T-helper 1 cell treated with Interleukin-12 subunit alpha and Interleukin-12 subunit beta and Interleukin-4 antibody, amounts not matched to agents 30 μg/mL and 1 μg/mL, for 36 hours (primary cell): ENCODE measurements around the gene SF3B6.
A peak's percentile ranks its signal among the peaks of the same experiment; 100 is the strongest.
"Not testable (repeated sequence)": the region's sequence is repeated elsewhere in the genome, so short reads cannot be mapped to it uniquely, and the experiment has no call there.

ENCODE experiments used
- H3K27ac Mint-ChIP-seq: one replicate; pipeline ENCODE4 v1.8.0; 2021; ENCODE audit warnings: mild to moderate bottlenecking, mixed read lengths
- H3K27me3 Mint-ChIP-seq: one replicate; pipeline ENCODE4 v1.8.0; 2021; ENCODE audit warnings: low read depth, mixed read lengths
- H3K36me3 Mint-ChIP-seq: one replicate; pipeline ENCODE4 v1.8.0; 2021; ENCODE audit warnings: low read depth, mixed read lengths
- H3K4me1 Mint-ChIP-seq: one replicate; pipeline ENCODE4 v1.8.0; 2021; ENCODE audit warnings: low read depth, mixed read lengths
- H3K4me3 Mint-ChIP-seq: one replicate; pipeline ENCODE4 v1.8.0; 2021; ENCODE audit warnings: mild to moderate bottlenecking, moderate library complexity, mixed read lengths
- H3K9me3 Mint-ChIP-seq: one replicate; pipeline ENCODE4 v1.8.0; 2021; ENCODE audit warnings: mixed read lengths

The SF3B6 gene

GRCh38 chr2:24075915-24076848, at the start of gene SF3B6:
Gene SF3B6, minus strand, starts transcription at chr2:24076326. Its CDS starts 97 bp downstream, at chr2:24076229.
- Mint-ChIP-seq H3K9me3 (no peaks in the 10 kb centered on the region), H3K27me3 (no peaks in the 10 kb centered on the region), H3K36me3 (peaks cover 7% of the 10 kb centered on the region), H3K27ac (peak within 1 kb of the TSS; percentile 97), H3K4me1 (peaks cover 22% of the 10 kb centered on the region), H3K4me3 (peak within 1 kb of the TSS; percentile 97)

GRCh38 chr2:24123922-24124580, 47.9 kb upstream of the SF3B6 start:
- peaks cover 14% of the 10 kb centered on the region for H3K4me1 Mint-ChIP-seq
- no peaks in the 10 kb centered on the region for H3K9me3 Mint-ChIP-seq
- no peaks in the 10 kb centered on the region for H3K27me3 Mint-ChIP-seq
- H3K27ac Mint-ChIP-seq: peak overlapping the region; percentile 41
- peak overlapping the region; percentile 64 for H3K4me3 Mint-ChIP-seq
- no peaks in the 10 kb centered on the region for H3K36me3 Mint-ChIP-seq

GRCh38 chr2:24123195-24123921, 47.2 kb upstream of the SF3B6 start, which contains the start of the genes FAM228B and PFN4:
Gene FAM228B, plus strand, starts transcription at chr2:24123469. Its CDS starts 893 bp downstream, at chr2:24124362.
Gene PFN4, minus strand, starts transcription at chr2:24123334. Its CDS starts 799 bp downstream, at chr2:24122535.
- Mint-ChIP-seq H3K4me1 (peaks cover 14% of the 10 kb centered on the region), H3K27ac (peak within 1 kb of the TSS; percentile 46), H3K4me3 (peak within 1 kb of the TSS; percentile 92), H3K36me3 (no peaks in the 10 kb centered on the region), H3K9me3 (no peaks in the 10 kb centered on the region), H3K27me3 (no peaks in the 10 kb centered on the region)

- Mint-ChIP-seq H3K4me3 (peak overlapping the region; percentile 92), H3K27ac (peak overlapping the region; percentile 46), H3K27me3 (no peaks in the 10 kb centered on the region), H3K36me3 (no peaks in the 10 kb centered on the region), H3K4me1 (peaks cover 14% of the 10 kb centered on the region), H3K9me3 (no peaks in the 10 kb centered on the region)
These were observed 46.5 kb upstream of the SF3B6 start for GRCh38 chr2:24122366-24123194.

GRCh38 chr2:24121469-24121868, 45.3 kb upstream of the SF3B6 start:
- Mint-ChIP-seq H3K27me3 (no peaks in the 10 kb centered on the region), H3K36me3 (no peaks in the 10 kb centered on the region), H3K9me3 (no peaks in the 10 kb centered on the region), H3K27ac (no peak overlapping the region), H3K4me3 (no peak overlapping the region), H3K4me1 (peaks cover 14% of the 10 kb centered on the region)

- H3K27me3 Mint-ChIP-seq: no peaks in the 10 kb centered on the region
- no peak overlapping the region for H3K4me3 Mint-ChIP-seq
- H3K27ac Mint-ChIP-seq: no peak overlapping the region
- H3K4me1 Mint-ChIP-seq: peaks cover 14% of the 10 kb centered on the region
- H3K36me3 Mint-ChIP-seq: no peaks in the 10 kb centered on the region
- no peaks in the 10 kb centered on the region for H3K9me3 Mint-ChIP-seq
These were observed 44.9 kb upstream of the SF3B6 start for GRCh38 chr2:24121066-24121465.

GRCh38 chr2:24117902-24118301, 41.8 kb upstream of the SF3B6 start:
- Mint-ChIP-seq H3K4me3 (no peak overlapping the region), H3K9me3 (no peaks in the 10 kb centered on the region), H3K4me1 (peaks cover 5% of the 10 kb centered on the region), H3K27ac (no peak overlapping the region), H3K36me3 (no peaks in the 10 kb centered on the region), H3K27me3 (no peaks in the 10 kb centered on the region)

GRCh38 chr2:24115057-24115456, 38.9 kb upstream of the SF3B6 start:
- H3K27ac Mint-ChIP-seq: no peak overlapping the region
- no peak overlapping the region for H3K4me3 Mint-ChIP-seq
- H3K4me1 Mint-ChIP-seq: no peaks in the 10 kb centered on the region
- H3K27me3 Mint-ChIP-seq: no peaks in the 10 kb centered on the region
- H3K36me3 Mint-ChIP-seq: no peaks in the 10 kb centered on the region
- no peaks in the 10 kb centered on the region for H3K9me3 Mint-ChIP-seq

- peaks cover 23% of the 10 kb centered on the region for H3K9me3 Mint-ChIP-seq
- H3K36me3 Mint-ChIP-seq: no peaks in the 10 kb centered on the region
- H3K27ac Mint-ChIP-seq: no peak overlapping the region
- no peaks in the 10 kb centered on the region for H3K4me1 Mint-ChIP-seq
- peaks cover 4% of the 10 kb centered on the region for H3K27me3 Mint-ChIP-seq
- no peak overlapping the region for H3K4me3 Mint-ChIP-seq
These were observed 35.3 kb upstream of the SF3B6 start for GRCh38 chr2:24111407-24111901.

GRCh38 chr2:24110660-24111303, 34.7 kb upstream of the SF3B6 start:
- Mint-ChIP-seq H3K27ac (no peak overlapping the region), H3K27me3 (peaks cover 7% of the 10 kb centered on the region), H3K4me1 (no peaks in the 10 kb centered on the region), H3K4me3 (no peak overlapping the region), H3K36me3 (peaks cover 2% of the 10 kb centered on the region), H3K9me3 (peaks cover 26% of the 10 kb centered on the region)

- H3K36me3 Mint-ChIP-seq, H3K4me1 Mint-ChIP-seq, H3K27ac Mint-ChIP-seq, H3K4me3 Mint-ChIP-seq: not testable (repeated sequence)
- H3K27me3 Mint-ChIP-seq: peaks cover 10% of the 10 kb centered on the region
- peaks cover 29% of the 10 kb centered on the region for H3K9me3 Mint-ChIP-seq
These were observed 33.3 kb upstream of the SF3B6 start for GRCh38 chr2:24109431-24109830.

- Mint-ChIP-seq H3K27me3 (peaks cover 10% of the 10 kb centered on the region), H3K4me3 (no peak overlapping the region), H3K9me3 (peaks cover 29% of the 10 kb centered on the region), H3K27ac (no peak overlapping the region), H3K4me1 (no peaks in the 10 kb centered on the region), H3K36me3 (peaks cover 2% of the 10 kb centered on the region)
These were observed 31.2 kb upstream of the SF3B6 start for GRCh38 chr2:24107336-24107735.

- H3K4me1 Mint-ChIP-seq: no peaks in the 10 kb centered on the region
- H3K27me3 Mint-ChIP-seq: peaks cover 10% of the 10 kb centered on the region
- H3K4me3 Mint-ChIP-seq: no peak overlapping the region
- H3K27ac Mint-ChIP-seq: no peak overlapping the region
- H3K9me3 Mint-ChIP-seq: peaks cover 29% of the 10 kb centered on the region
- peaks cover 3% of the 10 kb centered on the region for H3K36me3 Mint-ChIP-seq
These were observed 30.7 kb upstream of the SF3B6 start for GRCh38 chr2:24106786-24107185.
